GM21381 (cell line): ENCODE results near the gene TSNAXIP1.

Experiments used
- ATAC-seq: cut with Tn5 transposase; IDR thresholded peaks from one replicate; pipeline ENCODE4 v1.9.1; 2021; ENCODE audit warnings: mild to moderate bottlenecking, moderate library complexity; ENCODE audit not compliant: unreplicated experiment

Gene TSNAXIP1

DNA sequence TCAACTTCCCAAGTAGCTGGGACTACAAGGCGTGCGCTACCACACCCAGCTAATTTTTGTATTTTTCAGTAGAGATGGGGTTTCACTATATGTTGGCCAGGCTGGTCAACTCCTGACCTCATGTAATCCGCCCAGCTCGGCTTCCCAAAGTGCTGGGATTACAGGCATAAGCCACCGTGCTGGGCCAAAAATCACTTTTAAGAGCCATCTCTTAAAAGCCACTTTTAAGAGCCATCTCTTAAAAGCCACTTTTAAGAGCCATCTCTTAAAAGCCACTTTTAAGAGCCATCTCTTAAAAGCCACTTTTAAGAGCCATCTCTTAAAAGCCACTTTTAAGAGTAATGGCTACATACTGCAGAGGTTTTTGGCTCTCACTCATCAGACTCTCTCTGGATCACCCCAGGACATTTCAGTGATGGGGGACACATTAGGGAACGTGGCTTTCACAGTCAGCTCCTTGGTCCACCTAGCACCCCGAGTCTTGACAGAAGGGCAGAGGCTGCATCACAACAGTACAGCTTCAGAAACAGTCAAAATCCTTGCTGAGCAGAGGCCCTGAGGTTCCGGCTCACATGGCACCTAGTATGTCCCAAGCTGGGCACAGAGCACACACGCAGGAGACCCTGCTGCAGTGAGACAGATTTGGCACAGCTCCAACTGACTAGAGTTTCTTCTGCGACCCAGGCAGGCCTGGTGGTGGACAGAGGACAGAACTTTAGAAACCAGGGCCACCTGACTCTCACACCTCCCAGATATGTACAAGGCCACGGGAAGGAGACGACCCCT, 23.9 kb upstream of the TSNAXIP1 start:
- no peak for ATAC-seq

DNA sequence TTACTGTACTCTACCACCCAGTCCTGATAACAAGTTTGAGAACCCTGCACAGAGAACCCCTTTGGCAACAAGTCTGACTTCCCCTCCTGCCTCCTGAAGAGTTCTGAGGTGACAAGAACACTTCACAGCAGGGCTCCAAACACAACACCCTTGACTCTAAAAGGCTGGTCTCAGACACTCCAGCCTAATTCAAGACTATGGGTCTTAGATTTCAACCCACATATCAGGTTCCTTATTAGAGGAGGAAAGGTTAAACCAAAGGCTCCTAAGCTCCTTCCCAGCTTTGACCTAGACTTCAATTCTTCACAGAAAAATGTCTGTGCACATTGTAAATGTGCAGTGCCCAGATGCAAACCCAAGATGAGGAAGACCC, 23.4 kb upstream of the TSNAXIP1 start:
- ATAC-seq, result no peak

DNA sequence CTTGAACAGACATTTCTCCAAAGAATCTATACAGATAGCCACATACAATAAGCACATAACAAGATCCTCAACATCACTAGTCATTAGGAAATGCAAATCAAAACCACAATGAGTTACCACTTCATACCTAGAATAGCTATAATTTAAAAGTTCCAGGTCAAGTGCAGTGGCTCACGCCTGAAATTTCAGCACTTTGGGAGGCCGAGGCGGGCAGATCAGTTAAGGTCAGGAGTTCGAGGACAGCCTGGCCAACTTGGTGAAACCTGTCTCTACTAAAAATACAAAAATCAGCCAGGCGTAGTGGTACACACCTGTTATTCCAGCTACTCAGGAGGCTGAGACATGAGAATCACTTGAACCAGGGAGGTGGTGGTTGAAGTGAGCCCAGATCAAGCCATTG, 20.2 kb upstream of the TSNAXIP1 start:
- no peak for ATAC-seq

DNA sequence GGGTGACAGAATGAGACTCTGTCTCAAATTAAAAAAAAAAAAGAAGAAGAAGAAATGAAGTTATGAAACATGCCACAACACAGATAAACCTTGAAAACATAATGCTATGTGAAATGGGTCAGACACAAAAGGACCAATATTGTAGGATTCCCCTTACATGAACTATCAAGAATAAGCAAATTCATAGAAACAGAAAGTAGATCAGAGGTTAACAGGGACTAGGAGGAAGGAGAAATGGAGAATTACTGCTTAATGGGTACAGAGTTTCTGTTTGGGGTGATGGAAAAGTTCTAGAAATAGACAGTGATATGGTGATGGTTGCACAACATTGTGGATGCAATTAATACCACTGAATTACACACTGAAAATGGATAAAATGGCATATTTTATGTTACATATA, 16.6 kb upstream of the TSNAXIP1 start:
- ATAC-seq, result no peak

DNA sequence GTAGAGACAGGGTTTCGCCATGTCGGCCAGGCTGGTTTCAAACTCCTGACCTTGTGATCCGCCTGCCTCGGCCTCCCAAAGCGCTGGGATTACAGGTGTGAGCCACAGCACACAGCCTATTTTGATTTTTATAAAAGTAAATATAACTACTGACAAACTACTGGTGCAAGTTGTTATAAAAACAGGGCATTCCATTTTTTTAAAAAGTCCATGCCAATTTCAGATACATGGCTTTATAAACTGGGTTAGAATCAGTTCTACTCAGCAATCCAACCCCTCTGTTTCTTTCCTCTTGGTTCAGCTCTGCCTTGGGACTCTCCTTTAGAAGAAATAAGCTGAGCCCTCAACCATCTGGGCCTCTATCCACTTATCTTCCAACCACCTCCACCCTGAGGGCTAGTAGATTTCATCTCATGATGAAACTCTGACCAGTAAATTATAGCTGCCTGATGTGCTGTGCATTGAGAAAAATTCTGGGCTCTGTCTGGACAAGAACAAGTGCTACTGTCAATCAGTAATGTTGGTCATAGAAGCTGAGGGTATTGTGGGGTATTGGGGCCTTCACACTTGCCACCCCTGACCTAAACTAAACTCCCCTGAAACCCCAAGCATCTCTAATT, 10.5 kb upstream of the TSNAXIP1 start:
- ATAC-seq, result no peak

DNA sequence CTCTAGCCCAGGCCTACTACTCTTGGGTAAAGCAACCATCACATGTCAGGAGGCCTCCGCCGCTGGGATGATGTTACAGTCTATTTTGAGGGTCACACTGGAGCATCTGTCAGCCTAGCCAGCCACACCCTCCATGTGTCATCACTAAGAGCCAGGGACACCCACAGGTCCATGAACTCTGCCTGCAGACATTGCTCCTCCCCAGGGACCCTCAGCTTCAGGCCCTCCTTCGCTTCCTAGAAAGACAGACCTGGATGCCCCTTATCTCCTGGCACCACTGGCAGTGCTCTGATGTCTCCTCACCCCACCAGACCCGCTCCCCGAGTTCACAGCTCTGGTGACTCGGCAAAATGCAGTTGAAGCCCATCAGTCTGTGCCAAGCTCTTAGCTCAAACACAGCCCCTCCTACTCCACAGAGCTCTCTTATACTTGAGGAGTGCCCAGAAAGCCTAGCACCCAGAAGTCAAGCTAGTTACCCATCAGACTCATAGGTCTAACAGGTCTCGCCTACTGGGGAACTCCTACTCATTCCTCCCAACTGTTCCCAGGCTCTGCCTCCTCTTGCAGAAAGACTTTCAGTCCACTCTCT, 6.3 kb upstream of the TSNAXIP1 start:
- no peak for ATAC-seq

DNA sequence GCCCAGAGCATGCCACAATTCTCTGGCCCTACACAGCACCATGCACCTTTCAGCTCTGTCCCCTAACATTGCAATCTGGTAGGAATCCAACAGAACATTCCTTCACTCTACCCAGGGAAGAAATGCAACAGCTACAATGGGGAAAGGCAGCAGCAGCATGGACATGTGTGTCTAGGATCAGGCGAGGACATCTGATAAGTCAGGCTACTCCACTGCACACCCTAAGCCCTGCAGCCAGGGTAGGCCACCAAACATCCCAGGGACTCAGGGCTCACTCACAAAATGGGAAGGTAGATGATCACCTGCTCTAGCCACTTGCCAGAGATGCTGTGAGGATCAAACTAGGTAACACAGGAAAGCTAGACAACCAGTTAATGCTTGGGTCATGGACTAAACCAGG, 5.4 kb upstream of the TSNAXIP1 start:
- no peak for ATAC-seq

DNA sequence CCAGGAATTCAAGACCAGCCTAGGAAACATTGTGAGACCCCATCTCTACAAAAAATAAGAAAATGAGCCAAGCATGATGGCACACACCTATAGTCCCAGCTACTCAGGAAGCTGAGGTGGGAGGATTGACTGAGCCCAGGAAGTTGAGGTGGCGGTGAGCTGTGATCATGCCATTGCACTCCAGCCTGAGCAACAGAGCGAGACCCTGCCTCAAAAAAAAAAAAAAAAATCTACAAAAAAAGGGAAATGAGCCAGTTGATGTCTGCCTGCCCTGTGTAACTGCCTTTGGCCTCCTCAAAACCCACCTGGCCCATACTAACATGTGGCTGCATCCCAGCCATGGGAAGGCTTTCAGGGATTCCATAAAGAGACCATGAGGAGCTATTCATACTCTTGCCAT, 4.8 kb upstream of the TSNAXIP1 start:
- no peak for ATAC-seq

DNA sequence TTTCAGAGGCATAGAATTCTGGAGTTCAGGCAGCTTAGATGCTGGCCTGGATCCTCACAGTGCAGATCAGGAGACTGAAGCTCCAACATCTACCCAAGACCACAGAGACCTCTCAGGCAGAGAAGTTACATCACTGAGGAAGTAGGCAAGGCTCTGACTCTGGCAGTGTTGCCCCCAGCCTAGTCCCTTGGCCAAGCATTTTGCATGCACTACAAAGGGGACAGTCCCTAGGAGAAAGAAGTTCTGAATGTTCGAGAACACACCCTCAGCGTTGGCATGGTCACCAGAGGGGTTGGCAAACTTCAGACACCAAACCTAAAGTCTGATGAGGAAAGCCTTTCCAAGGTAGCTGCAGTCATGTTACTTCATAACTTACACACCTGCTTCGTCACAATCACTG, 2.8 kb upstream of the TSNAXIP1 start:
- no peak for ATAC-seq

DNA sequence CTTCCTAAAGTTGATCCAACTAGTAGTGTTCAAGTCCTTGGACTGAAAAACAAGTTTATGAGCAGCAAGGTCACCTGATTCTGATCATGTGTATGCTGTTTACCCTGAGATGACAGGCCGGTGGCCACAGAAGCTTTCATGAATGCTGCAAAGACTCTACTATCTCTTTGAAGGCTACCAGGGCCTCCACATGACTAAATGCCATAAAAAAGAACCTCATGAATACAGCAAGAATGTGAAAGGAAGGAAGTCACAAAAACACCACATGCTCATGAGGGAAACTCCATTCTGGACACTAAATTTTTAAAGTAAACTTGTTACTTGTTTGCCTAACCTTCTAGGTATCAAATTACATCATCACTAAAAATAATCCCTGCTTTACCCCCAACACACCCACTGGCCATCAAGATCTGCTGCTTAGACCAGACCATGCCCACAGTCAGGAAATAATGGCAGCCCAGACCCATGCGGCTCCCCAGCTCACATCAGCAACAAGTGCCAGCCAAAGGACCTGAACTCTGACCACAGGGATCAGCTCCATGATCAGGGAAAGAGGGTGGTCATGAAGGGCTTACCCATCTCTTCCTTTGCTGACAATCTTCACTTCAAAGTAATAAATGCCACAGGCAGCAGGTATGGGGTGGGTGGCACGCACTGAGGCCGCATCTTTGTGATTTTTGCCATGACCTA, 1.7 kb upstream of the TSNAXIP1 start:
- ATAC-seq, result no peak

DNA sequence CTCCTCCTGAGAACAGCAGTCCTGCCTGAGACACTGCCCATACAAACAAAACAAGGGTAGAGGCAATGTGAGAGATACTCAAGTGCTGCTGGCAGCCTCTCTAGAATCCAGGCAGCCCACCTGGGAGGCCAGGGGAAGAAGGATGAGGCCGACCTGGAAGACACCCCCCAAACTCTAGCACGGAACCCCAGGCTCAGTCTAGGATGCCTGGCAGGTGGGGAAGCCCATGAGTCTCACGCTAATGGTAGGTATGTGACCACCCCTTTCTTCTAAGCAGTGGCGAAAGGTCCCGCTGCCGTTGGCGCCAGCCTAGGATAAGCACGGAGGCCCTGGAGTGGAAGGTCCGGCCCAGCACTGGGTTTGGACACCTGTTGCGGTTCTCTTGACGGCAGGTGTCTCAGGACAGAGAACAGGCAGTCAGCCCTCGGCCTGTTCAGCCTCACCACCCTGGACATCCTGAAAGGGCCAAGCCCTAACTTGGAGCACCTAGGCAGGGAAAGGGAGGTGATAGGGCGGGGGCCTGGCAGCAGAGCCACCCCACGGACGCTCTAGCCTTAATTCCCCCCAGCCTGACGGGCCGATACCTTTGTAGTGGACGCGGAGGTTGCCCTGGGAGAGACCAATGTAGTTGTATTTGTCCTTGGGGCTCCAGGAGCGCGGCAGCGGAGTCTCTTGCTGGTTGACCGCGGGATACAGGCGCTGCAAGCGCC, 816 bp upstream of the TSNAXIP1 start:
- ATAC-seq, result peak; percentile 4

DNA sequence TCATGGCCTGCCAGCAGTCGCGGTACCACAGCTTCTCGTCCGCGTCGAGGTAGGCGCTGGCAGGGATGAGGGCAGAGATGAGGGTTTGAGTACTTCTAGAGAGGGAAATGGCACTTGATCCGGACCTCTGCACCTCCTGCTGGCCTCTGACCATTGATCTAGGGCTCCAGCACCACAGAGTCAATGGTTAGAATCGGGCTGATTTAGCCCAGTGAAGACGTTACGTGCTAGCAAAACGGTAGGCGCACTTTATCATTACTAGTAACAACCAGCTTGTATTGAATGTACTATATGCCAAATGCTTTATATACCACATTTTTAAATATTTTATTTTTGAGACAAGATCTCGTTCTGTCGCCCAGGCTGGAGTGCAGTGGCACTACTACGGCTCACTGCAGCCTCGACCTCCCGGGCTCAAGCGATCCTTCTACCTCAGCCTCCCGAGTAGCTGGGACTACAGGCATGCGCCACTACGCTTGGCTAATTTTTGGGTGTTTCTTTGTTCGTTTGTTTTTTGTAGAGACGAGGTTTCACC, 526 bp downstream of the TSNAXIP1 start:
- ATAC-seq, result no peak

DNA sequence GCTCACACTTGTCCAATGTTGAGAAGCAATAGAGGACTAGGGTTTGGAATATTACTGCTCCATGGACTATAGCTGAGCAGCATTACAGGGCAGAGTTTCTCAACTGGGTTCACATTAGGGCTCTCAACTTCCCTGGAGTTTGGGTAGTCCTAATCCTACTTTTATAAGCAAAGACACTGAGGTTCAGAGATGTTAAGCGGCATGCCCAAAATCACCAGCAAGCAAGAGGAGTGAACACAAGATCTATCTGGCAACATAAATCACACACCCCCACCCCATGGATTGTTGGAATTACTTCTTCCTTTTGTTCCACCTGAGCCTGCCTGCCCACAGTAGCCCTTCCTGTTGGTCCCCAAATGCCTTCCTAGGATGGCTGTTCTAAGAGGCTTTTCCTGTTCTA, 5.2 kb downstream of the TSNAXIP1 start:
- no peak for ATAC-seq

DNA sequence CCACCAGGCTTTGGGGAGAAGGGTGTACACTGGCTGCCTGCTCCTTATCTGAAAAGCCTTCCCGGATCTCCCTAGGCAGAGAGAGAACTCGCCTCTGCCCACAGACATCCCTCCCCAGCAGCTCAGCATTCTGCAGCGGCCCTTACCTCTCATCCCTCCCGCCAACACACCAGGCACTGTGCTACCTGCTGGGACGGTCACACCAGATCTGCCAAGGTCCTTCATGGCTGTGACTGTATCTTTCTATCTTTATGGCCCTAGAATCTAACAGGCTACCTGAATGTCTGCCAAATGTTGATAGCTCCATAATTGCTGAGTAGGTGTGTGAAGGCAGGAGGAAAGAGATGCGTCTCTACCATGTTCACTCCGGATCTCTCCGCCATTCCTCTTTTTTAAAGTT, 7.9 kb downstream of the TSNAXIP1 start:
- no peak for ATAC-seq

DNA sequence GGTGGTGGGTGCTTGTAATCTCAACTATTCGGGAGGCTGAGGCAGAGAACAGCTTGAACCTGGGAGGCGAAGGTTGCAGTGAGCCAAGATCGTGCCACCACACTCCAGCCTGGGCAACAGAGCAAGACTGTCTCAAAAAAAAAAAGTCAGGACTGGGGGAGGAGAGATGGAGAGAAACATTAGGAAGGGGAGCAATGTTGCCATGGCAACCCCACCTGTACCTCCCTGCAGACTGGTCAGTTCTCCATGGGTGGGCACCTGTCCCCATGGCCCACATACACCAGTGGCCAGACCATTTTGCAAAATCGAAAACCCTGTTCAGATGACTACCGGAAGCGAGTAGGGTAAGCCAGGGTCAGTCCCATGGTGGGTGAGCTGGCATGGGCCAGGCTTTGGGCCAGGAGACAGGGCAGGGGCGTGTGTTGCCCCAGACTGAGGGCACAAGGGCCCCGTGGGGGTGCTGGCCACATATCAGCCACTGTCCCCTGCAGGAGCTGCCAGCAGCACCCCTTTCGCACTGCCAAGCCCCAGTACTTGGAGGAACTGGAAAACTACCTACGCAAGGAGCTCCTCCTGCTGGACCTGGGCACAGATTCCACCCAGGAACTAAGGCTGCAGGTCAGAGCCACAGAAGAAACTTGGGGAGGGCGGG, 14.0 kb downstream of the TSNAXIP1 start:
- no peak for ATAC-seq

DNA sequence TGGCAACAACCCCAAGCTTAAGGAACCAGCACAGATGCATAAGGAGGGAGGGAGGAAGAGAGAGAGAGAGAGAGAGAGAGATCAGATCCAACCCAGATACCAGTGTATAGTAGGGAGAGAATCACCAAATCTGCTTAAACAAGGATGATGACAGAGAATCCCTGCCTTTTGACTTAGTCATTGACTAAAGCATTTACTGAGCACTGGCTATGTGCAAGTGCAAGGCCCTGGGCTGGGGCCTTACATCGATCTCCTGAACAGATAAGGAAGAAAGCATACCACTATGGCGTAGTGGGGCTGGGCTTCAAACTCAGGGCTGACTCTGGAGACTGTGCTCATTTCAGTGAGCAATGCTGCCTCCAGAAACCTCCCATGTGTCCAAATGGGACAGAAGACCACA, 15.8 kb downstream of the TSNAXIP1 start:
- no peak for ATAC-seq

DNA sequence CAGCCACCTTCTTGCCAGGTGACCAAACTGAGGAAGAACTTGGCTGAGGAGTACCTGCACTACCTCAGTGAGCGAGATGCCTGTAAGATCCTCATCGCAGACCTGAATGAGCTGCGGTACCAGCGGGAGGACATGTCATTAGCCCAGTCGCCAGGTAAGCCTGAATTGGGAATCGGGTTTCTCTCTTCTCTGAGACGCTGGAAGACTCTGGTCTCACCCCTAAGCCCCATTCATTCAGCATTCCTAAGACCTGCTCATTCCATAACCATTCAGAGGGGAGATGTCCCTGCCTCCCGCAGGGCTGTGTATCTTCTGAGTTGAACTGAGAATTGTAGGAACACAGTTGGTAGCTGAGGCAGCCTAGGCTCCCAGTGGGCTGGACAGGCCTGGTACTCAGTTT, 18.4 kb downstream of the TSNAXIP1 start:
- ATAC-seq, result no peak

DNA sequence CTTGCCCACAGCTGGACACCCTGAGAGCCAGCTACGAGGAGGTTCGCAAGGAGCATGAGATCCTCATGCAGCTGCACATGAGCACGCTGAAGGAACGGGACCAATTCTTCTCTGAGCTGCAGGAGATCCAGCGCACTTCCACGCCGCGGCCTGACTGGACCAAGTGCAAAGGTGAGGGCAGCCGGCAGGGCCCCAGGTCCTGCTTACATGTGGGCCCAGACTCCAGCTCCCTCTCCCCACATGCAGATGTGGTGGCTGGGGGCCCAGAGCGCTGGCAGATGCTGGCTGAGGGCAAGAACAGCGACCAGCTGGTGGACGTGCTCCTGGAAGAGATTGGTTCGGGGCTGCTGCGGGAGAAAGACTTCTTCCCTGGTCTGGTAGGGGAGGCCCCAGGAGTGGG, 19.2 kb downstream of the TSNAXIP1 start:
- no peak for ATAC-seq

DNA sequence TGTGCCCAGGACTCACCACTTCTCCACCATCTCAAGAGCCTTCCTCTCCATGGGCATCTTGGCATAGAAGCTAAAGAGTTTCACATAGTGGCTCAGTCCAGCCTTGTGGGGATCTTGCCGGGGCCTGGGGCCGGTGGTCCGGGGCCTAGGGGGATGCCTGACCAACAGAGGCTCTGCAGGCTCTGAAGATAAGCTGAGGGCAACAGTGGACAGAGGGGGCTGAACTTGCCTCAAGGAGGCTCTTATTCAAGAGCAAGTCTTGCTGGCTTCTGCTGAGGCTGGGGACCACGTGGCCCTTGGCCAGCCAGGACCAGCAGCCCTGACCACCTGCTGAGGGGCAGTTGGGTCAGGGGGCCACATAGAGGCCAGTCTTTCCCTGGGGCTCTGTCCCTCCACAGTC, 22.0 kb downstream of the TSNAXIP1 start:
- ATAC-seq, result no peak

DNA sequence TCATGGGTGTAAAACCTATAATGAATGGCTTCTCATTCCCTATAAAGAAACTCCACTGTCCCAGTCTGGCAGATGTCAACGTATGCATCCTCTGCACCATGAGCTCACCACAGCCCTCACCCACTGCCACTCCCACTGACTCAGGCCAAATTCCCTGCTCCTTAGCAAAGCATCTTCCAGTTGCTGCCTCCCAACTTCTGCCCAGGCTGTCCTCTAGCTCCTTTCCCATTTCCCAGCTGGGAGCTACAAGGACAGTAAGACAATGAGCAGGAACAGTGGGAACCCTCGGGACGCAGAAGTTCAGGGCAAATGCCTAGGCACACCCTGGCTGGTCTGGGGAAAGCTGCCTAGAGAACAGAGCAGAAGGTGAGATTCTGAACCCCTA, 26.3 kb downstream of the TSNAXIP1 start:
- no peak for ATAC-seq
